Measurements from ENCODE around the gene PSENEN. TPM values are rescaled to one million over a fixed set of nuclear protein-coding genes. Genes with fewer than 3 reads are reported as not detected.

PSENEN gene
- total RNA-seq, 2 experiments from 2014 or later, result 37.2 to 41.3 TPM

GRCh38 chr19:35753634-35754369 lies 8.4 kb downstream of the PSENEN start:
- no peak overlapping the region for H3K4me3 Mint-ChIP-seq

GRCh38 chr19:35754370-35755130 lies 9.1 kb downstream of the PSENEN start:
- Mint-ChIP-seq H3K27ac (no peak overlapping the region), H3K4me1 (ENCODE audit: low read depth) (peaks cover 25% of the 10 kb centered on the region)
- intact Hi-C loops (cut with micrococcal nuclease), result no loop called here

More at GRCh38 chr19:35753634-35754369, 8.4 kb downstream of the PSENEN start:
- DNase-seq (no peak), ATAC-seq (no peak)
- intact Hi-C loops (cut with micrococcal nuclease), result no loop called here
- H3K36me3 Mint-ChIP-seq (ENCODE audit: low read depth), result peaks cover 16% of the 10 kb centered on the region
- H3K27ac Mint-ChIP-seq, result no peak overlapping the region
- TF ChIP-seq, protein P1, sequence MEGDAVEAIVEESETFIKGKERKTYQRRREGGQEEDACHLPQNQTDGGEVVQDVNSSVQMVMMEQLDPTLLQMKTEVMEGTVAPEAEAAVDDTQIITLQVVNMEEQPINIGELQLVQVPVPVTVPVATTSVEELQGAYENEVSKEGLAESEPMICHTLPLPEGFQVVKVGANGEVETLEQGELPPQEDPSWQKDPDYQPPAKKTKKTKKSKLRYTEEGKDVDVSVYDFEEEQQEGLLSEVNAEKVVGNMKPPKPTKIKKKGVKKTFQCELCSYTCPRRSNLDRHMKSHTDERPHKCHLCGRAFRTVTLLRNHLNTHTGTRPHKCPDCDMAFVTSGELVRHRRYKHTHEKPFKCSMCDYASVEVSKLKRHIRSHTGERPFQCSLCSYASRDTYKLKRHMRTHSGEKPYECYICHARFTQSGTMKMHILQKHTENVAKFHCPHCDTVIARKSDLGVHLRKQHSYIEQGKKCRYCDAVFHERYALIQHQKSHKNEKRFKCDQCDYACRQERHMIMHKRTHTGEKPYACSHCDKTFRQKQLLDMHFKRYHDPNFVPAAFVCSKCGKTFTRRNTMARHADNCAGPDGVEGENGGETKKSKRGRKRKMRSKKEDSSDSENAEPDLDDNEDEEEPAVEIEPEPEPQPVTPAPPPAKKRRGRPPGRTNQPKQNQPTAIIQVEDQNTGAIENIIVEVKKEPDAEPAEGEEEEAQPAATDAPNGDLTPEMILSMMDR (IDR thresholded peaks at IDR 0.05), result no peak
- peaks cover 24% of the 10 kb centered on the region for H3K4me1 Mint-ChIP-seq (ENCODE audit: low read depth)
- POLR2A ChIA-PET, result interaction anchor here (1.0 to 2.3 kb wide), 3 partner anchors 11 to 14 kb away, joined by 3 to 9 read pairs (median 4); partner anchors contain the start of gene IGFLR1
- H3K9me3 Mint-ChIP-seq, result no peaks in the 10 kb centered on the region
- CTCF ChIA-PET, result no interaction called here
- peaks cover 7% of the 10 kb centered on the region for H3K27me3 Mint-ChIP-seq

DNA sequence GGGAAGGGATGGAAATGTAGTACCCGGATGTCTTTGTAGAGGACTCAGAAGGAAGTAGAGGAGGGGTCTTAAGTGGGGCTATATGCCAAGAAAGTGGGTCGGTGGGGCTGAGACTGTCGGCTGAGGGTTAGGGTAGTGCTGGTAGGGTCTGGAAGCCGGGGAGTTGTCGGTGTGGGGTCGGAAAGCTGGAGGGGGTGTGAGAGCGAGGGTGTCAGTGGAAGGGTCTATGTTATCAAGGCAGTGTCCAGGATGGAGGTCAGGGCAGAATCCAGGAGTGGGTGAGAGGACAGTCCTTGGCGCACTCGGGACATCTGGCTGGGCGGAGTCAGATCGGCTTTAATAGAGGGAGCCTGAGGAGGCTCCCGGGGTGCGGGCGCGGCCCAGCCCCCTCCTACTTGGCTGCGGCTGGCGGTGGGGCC lies 9.7 kb downstream of the PSENEN start:
- intact Hi-C loops (cut with micrococcal nuclease), result no loop called here
- POLR2A ChIA-PET, result interaction anchor here (1.1 to 2.6 kb wide), 3 partner anchors 10 to 17 kb away, joined by 3 to 19 read pairs (median 4); partner anchors contain the start of genes PSENEN and U2AF1L4
- TF ChIP-seq, protein P1 (IDR thresholded peaks at IDR 0.05), result no peak
- Mint-ChIP-seq H3K36me3 (ENCODE audit: low read depth) (peaks cover 21% of the 10 kb centered on the region), H3K9me3 (no peaks in the 10 kb centered on the region), H3K4me3 (peak overlapping the region; percentile 1), H3K27ac (no peak overlapping the region), H3K27me3 (peaks cover 7% of the 10 kb centered on the region), H3K4me1 (ENCODE audit: low read depth) (peaks cover 25% of the 10 kb centered on the region)
- CTCF ChIA-PET, result no interaction called here
- ATAC-seq (no peak), DNase-seq (no peak)

More at GRCh38 chr19:35754370-35755130, 9.1 kb downstream of the PSENEN start:
- POLR2A ChIA-PET, result interaction anchor here (1.1 to 1.4 kb wide), 3 partner anchors 9 to 18 kb away, joined by 3 to 4 read pairs (median 3); partner anchors contain the start of genes PSENEN and U2AF1L4
- H3K36me3 Mint-ChIP-seq (ENCODE audit: low read depth), result peaks cover 20% of the 10 kb centered on the region
- ATAC-seq (no peak), DNase-seq (no peak)
- H3K4me3 Mint-ChIP-seq, result no peak overlapping the region
- CTCF ChIA-PET, result no interaction called here
- peaks cover 7% of the 10 kb centered on the region for H3K27me3 Mint-ChIP-seq
- no peaks in the 10 kb centered on the region for H3K9me3 Mint-ChIP-seq
- TF ChIP-seq, protein P1 (IDR thresholded peaks at IDR 0.05), result no peak

DNA sequence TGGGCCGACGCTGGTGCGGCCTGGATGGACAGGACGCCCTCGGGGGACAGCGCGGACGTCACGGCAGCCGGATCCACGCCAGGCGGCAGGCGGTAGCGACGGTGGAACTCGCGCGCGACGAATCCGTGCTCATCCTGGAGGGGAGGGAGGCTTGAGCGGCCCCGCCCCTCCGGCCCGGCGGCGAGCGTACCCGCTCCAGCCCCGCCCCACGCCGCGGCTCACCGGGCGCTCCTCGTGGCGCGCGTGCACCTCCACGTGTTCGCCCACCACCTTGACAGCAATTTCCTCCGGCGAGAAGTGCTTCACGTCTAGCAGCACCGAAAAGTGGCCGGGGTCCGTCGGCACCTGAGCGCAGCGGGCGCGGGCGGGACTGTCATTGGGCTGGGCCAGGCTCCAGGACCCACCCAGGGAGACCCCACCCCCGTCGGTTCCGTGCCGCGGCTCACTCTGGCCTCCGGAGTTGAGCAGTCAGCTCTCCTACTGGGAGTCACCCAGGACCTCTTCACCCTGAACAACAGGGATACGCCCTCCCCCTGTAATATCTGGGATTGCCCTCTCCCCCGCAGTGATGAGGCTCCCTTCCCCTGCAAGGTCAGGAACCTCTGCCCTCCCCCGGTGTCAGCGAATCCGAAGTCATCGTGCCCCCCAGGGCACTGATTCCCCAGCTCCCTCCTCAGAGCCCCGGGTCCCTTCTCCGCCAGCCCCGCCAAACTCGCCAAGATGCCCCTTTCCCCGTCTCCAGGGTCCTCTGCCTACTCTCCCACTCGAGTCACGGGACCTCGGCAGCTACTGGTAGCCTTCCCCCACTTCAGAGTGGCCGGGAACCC lies 10.3 kb downstream of the PSENEN start:
- DNase-seq, result peak; percentile 67
- TF ChIP-seq, protein P1 (IDR thresholded peaks at IDR 0.05), result no peak
- no peaks in the 10 kb centered on the region for H3K9me3 Mint-ChIP-seq
- H3K27me3 Mint-ChIP-seq, result peaks cover 7% of the 10 kb centered on the region
- intact Hi-C loops (cut with micrococcal nuclease), result no loop called here
- ATAC-seq, result no peak
- peak overlapping the region; percentile 89 for H3K4me3 Mint-ChIP-seq
- peaks cover 24% of the 10 kb centered on the region for H3K36me3 Mint-ChIP-seq (ENCODE audit: low read depth)
- H3K4me1 Mint-ChIP-seq (ENCODE audit: low read depth), result peaks cover 23% of the 10 kb centered on the region
- POLR2A ChIA-PET, result interaction anchor here (1.0 to 2.6 kb wide), 4 partner anchors 8 to 17 kb away, joined by 3 to 19 read pairs (median 6); partner anchors contain the start of genes IGFLR1, LIN37, PSENEN and U2AF1L4
- H3K27ac Mint-ChIP-seq, result no peak overlapping the region
- CTCF ChIA-PET, result interaction anchor here (0.8 to 1.0 kb wide), 2 partner anchors 12 to 61 kb away, joined by 3 to 4 read pairs; no protein-coding TSS in a partner anchor
